Activated naive CD4-positive, alpha-beta T cell treated with anti-CD3 and anti-CD28 coated beads for 36 hours (primary cell): Measurements from ENCODE around the gene IFT88. TPM values are rescaled to one million over a fixed set of nuclear protein-coding genes. Genes with fewer than 3 reads are reported as not detected.

Experiments
- CTCF ChIA-PET: fragments of 350-600 bp; sonication (Branson Sonifier 250); formaldehyde crosslinking; loops from one replicate; lab custom pipeline; 2021; ENCODE audit warnings: antibody characterized with exemption; lab: Charles Lee
- DNase-seq: peaks from one replicate; pipeline ENCODE4 v3.0.0-alpha.2; 2020
- H3K27ac Mint-ChIP-seq: one replicate; pipeline ENCODE4 v1.8.0; 2021; ENCODE audit warnings: mild to moderate bottlenecking, mixed read lengths
- H3K27me3 Mint-ChIP-seq: one replicate; pipeline ENCODE4 v1.8.0; 2021; ENCODE audit warnings: low read depth, mixed read lengths
- H3K36me3 Mint-ChIP-seq: one replicate; pipeline ENCODE4 v1.8.0; 2021; ENCODE audit warnings: low read depth, mixed read lengths
- H3K4me1 Mint-ChIP-seq: one replicate; pipeline ENCODE4 v1.8.0; 2021; ENCODE audit warnings: low read depth, mixed read lengths
- H3K4me3 Mint-ChIP-seq: one replicate; pipeline ENCODE4 v1.8.0; 2021; ENCODE audit warnings: mild to moderate bottlenecking, moderate library complexity, mixed read lengths
- H3K9me3 Mint-ChIP-seq: one replicate; pipeline ENCODE4 v1.8.0; 2021; ENCODE audit warnings: mixed read lengths
- intact Hi-C: fragments of 100-400 bp; cut with micrococcal nuclease; formaldehyde crosslinking; loops from one replicate; pipeline ENCODE4 v1.15.1; 2023
- total RNA-seq, 2 experiments: library from RNA; stranded (reverse); gene quantifications; one replicate each; pipeline ENCODE4 v1.2.3, GENCODE V29; 2021

The IFT88 gene
- total RNA-seq, 2 experiments from 2014 or later, result 2.7 TPM

DNA sequence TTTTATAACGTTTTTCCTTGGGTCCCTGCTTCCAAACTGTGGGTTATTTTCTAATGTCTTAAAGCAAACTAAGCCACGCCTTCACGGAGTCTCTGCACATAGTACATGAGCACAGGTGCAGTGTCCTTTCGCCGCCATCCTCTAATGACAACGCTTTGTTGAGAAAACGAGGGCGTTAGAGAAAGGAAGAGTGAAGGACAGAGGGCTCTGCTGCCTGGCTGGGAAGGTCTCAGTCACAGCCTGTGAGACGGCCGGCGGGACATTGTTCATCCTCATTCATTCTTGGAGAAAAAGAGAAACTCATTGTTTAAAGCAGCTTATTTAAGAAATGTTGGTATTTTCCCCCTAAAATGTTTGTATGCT, 146.0 kb downstream of the IFT88 start:
- H3K36me3 Mint-ChIP-seq, result no peaks in the 10 kb centered on the region
- H3K4me1 Mint-ChIP-seq, result peaks cover 5% of the 10 kb centered on the region
- no peak overlapping the region for H3K27ac Mint-ChIP-seq
- no peaks in the 10 kb centered on the region for H3K9me3 Mint-ChIP-seq
- CTCF ChIA-PET, result interaction anchor here (0.6 to 1.4 kb wide), 6 partner anchors 11 to 575 kb away, joined by 3 to 4 read pairs (median 3); no protein-coding TSS in a partner anchor
- peaks cover 8% of the 10 kb centered on the region for H3K27me3 Mint-ChIP-seq
- no peak for DNase-seq
- no peak overlapping the region for H3K4me3 Mint-ChIP-seq
- intact Hi-C loops, result no loop called here

GRCh38 chr13:20713751-20714150, 146.8 kb downstream of the IFT88 start:
- Mint-ChIP-seq H3K27me3 (peaks cover 8% of the 10 kb centered on the region), H3K9me3 (no peaks in the 10 kb centered on the region), H3K36me3 (no peaks in the 10 kb centered on the region), H3K4me3 (no peak overlapping the region), H3K4me1 (peaks cover 5% of the 10 kb centered on the region), H3K27ac (no peak overlapping the region)
- intact Hi-C loops, result no loop called here
- CTCF ChIA-PET, result interaction anchor here (0.6 to 2.0 kb wide), 8 partner anchors 10 to 221 kb away, joined by 3 to 13 read pairs (median 4); no protein-coding TSS in a partner anchor
- DNase-seq, result no peak

DNA sequence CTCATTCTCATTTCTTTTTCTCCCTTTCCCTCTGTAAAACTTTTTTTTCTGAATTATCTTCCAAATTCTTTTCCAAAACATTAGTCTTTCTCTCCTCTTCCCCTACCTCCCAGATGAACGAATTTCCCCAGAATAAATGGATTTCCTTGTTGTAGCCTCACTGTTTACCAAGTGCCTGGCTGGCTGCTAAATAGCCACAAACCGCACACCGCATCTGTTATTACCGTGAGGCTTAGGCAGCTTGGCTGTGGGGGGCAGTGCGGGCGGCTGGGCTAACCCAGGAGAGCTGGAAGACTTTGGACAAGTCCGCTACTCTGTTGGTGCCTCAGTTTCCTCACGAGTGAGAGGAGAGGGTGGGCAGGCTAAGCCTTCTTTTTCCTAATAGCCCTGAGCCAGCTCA, 147.2 kb downstream of the IFT88 start:
- H3K27me3 Mint-ChIP-seq, result peaks cover 8% of the 10 kb centered on the region
- H3K36me3 Mint-ChIP-seq, result no peaks in the 10 kb centered on the region
- CTCF ChIA-PET, result interaction anchor here (0.6 to 2.0 kb wide), 7 partner anchors 10 to 221 kb away, joined by 3 to 13 read pairs (median 5); no protein-coding TSS in a partner anchor
- H3K4me3 Mint-ChIP-seq, result no peak overlapping the region
- H3K27ac Mint-ChIP-seq, result no peak overlapping the region
- intact Hi-C loops, result no loop called here
- H3K4me1 Mint-ChIP-seq, result peaks cover 5% of the 10 kb centered on the region
- DNase-seq, result no peak
- no peaks in the 10 kb centered on the region for H3K9me3 Mint-ChIP-seq

DNA sequence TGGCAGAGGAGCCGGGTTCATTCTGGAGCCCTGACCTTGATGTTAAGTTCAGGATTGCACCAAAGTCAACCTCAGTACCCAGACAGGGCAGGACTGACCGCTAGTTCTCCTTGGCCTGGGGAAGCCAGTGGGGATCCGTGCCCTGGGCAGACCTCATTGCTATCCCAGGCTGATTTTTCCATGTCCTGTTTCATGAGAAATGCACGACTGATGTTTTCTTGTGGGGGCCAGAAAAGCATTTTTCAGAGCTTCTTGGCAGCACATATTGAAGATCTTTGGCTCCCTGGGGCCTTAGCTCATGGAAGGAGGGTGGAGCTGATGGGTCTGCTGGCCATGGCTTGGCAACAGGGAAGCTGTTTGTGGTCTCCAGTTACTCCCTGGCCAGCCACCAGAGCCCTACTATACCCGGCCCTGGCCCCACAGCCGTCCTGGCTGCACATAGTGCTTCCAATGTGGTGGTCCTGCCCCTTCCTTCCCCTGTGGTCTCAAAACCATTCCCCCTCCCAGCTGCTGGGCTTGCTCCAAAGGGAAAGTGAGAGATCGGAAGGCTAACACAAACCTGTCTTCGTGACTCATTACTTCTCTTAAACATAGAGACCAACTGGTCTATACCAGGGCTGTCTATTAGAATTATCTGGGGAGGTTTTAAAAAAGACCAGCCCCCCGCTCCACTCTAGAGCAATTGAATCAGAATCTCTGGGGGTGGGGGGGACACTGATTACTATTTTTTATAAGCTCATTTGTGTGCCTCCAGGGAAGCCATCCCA, 147.8 kb downstream of the IFT88 start:
- Mint-ChIP-seq H3K27me3 (peaks cover 8% of the 10 kb centered on the region), H3K4me3 (no peak overlapping the region), H3K4me1 (peaks cover 5% of the 10 kb centered on the region), H3K27ac (no peak overlapping the region), H3K36me3 (no peaks in the 10 kb centered on the region), H3K9me3 (no peaks in the 10 kb centered on the region)
- CTCF ChIA-PET, result interaction anchor here (0.6 to 2.0 kb wide), 9 partner anchors 9 to 222 kb away, joined by 3 to 13 read pairs (median 5); partner anchors contain the start of gene IL17D
- no peak for DNase-seq
- intact Hi-C loops, result no loop called here

DNA sequence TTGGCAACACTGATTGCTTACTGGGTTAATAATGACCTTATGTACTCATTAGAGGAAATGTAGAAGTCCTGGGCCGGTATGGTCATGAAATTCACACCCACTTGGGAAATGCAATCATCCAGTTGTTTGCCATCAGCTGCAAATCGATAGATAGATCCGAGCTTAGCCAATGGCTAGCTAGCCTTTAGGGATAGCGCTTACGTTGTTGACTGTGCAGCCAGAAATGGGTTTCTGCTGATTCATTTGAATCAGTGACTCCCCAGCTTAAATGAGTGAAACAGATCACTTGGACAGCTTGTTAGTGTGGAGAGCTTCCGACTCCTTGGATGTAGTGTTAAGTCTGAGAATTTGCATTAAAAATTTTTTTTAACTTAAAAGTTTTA, 148.4 kb downstream of the IFT88 start:
- no peak for DNase-seq
- Mint-ChIP-seq H3K27me3 (peaks cover 8% of the 10 kb centered on the region), H3K4me3 (no peak overlapping the region), H3K27ac (no peak overlapping the region), H3K9me3 (no peaks in the 10 kb centered on the region), H3K36me3 (no peaks in the 10 kb centered on the region), H3K4me1 (peaks cover 5% of the 10 kb centered on the region)
- CTCF ChIA-PET, result interaction anchor here (0.6 to 2.0 kb wide), 7 partner anchors 9 to 220 kb away, joined by 3 to 13 read pairs (median 5); partner anchors contain the start of gene IL17D
- intact Hi-C loops, result no loop called here

- H3K27ac Mint-ChIP-seq, result no peak overlapping the region
- H3K4me1 Mint-ChIP-seq, result peaks cover 8% of the 10 kb centered on the region
- H3K9me3 Mint-ChIP-seq, result no peaks in the 10 kb centered on the region
- H3K27me3 Mint-ChIP-seq, result peaks cover 18% of the 10 kb centered on the region
- H3K4me3 Mint-ChIP-seq, result no peak overlapping the region
- DNase-seq, result no peak
- intact Hi-C loops, result no loop called here
- CTCF ChIA-PET, result interaction anchor here (0.7 to 1.2 kb wide), 2 partner anchors 111 to 769 kb away, joined by 3 to 4 read pairs; no protein-coding TSS in a partner anchor
- H3K36me3 Mint-ChIP-seq, result no peaks in the 10 kb centered on the region
Observed at GRCh38 chr13:20716951-20717350, 150.0 kb downstream of the IFT88 start.

DNA sequence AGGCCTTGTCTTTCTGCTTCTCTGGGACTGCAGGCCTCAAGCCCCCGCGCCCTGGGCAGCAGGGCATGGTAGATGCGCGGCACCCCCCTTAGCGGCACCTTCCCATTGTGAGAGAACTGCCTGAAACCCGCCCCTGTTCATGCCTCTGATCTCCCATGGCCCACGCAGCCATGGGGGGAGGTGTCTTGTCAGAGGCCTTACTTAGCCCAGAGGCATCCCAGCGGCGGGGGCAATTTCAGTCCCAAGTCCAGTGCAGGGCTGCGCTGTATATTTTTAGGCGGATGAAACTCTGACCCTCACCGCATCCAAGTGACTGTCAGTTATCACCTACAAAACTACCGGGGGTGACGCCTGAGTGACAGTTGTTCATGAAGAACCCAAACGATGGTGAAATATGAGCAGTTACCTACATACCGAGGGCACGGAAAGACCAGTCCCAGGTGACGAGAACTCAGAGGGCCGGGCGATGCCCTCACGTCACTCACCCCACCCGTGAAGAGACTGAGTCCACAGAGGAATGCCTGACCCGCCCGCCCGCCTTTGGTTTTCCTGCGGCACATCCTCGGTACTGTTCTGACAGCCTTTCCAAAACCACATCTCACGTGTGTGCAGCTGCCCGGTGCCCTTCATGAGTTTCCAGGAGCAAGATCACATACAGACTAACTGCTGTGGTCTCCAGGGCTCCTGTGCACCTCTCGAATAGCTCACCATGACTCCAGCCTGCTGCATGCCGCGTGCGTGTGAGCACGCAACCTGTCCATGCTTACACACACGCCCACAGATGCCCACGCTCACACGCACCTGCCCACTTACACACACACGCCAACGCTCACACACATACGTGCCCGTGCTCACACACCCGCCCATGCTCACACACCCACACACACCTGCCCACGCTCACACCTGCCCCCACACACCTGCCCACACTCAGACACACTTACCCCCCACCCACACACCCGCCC, 150.9 kb downstream of the IFT88 start:
- Mint-ChIP-seq H3K27me3 (peaks cover 21% of the 10 kb centered on the region), H3K9me3 (no peaks in the 10 kb centered on the region), H3K27ac (peak overlapping the region; percentile 46), H3K4me1 (peaks cover 5% of the 10 kb centered on the region), H3K36me3 (no peaks in the 10 kb centered on the region), H3K4me3 (no peak overlapping the region)
- no peak for DNase-seq
- intact Hi-C loops, result no loop called here
- CTCF ChIA-PET, result no interaction called here

DNA sequence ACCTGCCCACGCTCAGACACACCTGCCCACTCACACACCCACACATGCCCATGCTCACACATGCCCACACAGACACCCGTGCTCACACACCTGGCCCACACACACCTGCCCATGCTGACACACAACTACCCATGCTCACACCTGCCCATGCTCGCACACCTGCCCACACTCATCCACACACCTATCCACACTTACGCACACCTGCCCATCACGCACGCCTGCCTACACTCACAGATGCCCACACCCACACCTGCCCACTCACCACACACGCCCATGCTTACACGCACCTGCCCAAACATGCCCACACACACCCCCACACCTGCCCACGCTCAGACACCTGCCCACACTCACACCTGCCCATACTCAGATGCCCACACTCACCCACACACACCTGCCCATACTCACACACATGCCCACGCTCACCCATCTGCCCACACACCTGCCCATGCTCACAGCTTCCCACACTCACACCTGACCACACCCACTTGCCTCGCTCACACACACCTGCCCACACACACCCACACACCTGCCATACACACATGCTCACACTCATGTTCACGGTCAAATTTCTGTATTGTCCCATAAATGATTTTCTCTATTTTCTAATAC, 152.1 kb downstream of the IFT88 start:
- Mint-ChIP-seq H3K4me3 (no peak overlapping the region), H3K9me3 (no peaks in the 10 kb centered on the region), H3K27me3 (peaks cover 17% of the 10 kb centered on the region), H3K36me3 (no peaks in the 10 kb centered on the region), H3K4me1 (peaks cover 3% of the 10 kb centered on the region), H3K27ac (no peak overlapping the region)
- CTCF ChIA-PET, result no interaction called here
- intact Hi-C loops, result no loop called here
- no peak for DNase-seq

GRCh38 chr13:20719783-20720182, 152.8 kb downstream of the IFT88 start:
- Mint-ChIP-seq H3K4me3 (no peak overlapping the region), H3K36me3 (no peaks in the 10 kb centered on the region), H3K27me3 (peaks cover 17% of the 10 kb centered on the region), H3K4me1 (peaks cover 3% of the 10 kb centered on the region), H3K9me3 (no peaks in the 10 kb centered on the region), H3K27ac (no peak overlapping the region)
- intact Hi-C loops, result no loop called here
- no peak for DNase-seq
- CTCF ChIA-PET, result interaction anchor here (0.6 kb wide), 1 partner anchor 328 kb away, joined by 3 read pairs; no protein-coding TSS in a partner anchor

GRCh38 chr13:20720499-20720898, 153.5 kb downstream of the IFT88 start:
- DNase-seq, result no peak
- Mint-ChIP-seq H3K4me1 (peaks cover 3% of the 10 kb centered on the region), H3K36me3 (no peaks in the 10 kb centered on the region), H3K4me3 (no peak overlapping the region), H3K27me3 (peaks cover 17% of the 10 kb centered on the region), H3K27ac (no peak overlapping the region), H3K9me3 (no peaks in the 10 kb centered on the region)
- intact Hi-C loops, result no loop called here
- CTCF ChIA-PET, result interaction anchor here (0.6 kb wide), 1 partner anchor 329 kb away, joined by 3 read pairs; no protein-coding TSS in a partner anchor

DNA sequence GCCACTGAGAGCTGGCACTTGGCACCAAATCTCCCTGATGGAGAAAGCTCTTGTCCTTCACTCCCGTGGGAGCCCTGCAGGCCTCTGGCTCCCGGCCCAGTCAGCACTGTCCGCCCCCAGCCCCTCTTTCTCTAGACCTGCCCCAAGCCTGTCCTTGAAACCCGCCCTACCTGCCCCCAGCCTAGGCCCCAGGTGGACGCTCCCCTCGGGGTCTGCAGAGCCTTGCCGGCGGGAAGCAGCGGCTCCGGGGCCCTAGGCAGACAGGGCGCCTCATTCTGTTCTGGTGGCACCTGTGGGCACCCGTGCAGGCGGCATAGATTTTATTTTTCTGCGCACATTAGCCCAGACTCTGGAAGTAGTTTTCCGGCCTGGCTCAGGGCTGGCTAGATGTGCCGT, 154.1 kb downstream of the IFT88 start:
- intact Hi-C loops, result no loop called here
- no peak for DNase-seq
- H3K27ac Mint-ChIP-seq, result no peak overlapping the region
- H3K4me1 Mint-ChIP-seq, result peaks cover 3% of the 10 kb centered on the region
- no peaks in the 10 kb centered on the region for H3K9me3 Mint-ChIP-seq
- CTCF ChIA-PET, result interaction anchor here (1.2 to 2.2 kb wide), 3 partner anchors 9 to 227 kb away, joined by 3 to 5 read pairs (median 3); no protein-coding TSS in a partner anchor
- peaks cover 17% of the 10 kb centered on the region for H3K27me3 Mint-ChIP-seq
- no peak overlapping the region for H3K4me3 Mint-ChIP-seq
- H3K36me3 Mint-ChIP-seq, result no peaks in the 10 kb centered on the region
